Lung (tissue), 12 donors: ENCODE data around the gene NIN. TPM values are rescaled to one million over a fixed set of nuclear protein-coding genes. Genes with fewer than 3 reads are reported as not detected.

Experiments used
- ATAC-seq: fragments of 200-7000 bp; cut with Tn5 transposase; one replicate; pipeline ENCODE4 v1.9.1; 2020; ENCODE audit warnings: moderate number of reproducible peaks; ENCODE audit not compliant: insufficient read depth, low FRiP score
- DNase-seq, 3 donors: peaks; one replicate each; pipeline ENCODE4 v3.0.0-alpha.2; 2013 to 2017
- H3K27ac ChIP-seq, 2 donors: one replicate each; pipeline ENCODE4 v1.5.1; 2013; ENCODE audit warnings: mild to moderate bottlenecking in 2 of 2, moderate library complexity in 2 of 2, control low read depth in 1 of 2, inconsistent platforms in 1 of 2, low read depth in 1 of 2, low read length in 1 of 2
- H3K27me3 ChIP-seq, 3 donors: one replicate each; pipeline ENCODE4 v1.5.1; 2013; ENCODE audit warnings: low read length in 2 of 3; ENCODE audit not compliant: control insufficient read depth in 3 of 3, insufficient read depth in 3 of 3
- H3K36me3 ChIP-seq, 4 donors: one replicate each; pipeline ENCODE4 v1.5.1; 2013; ENCODE audit warnings: low read length in 4 of 4, mild to moderate bottlenecking in 1 of 4, moderate library complexity in 1 of 4; ENCODE audit not compliant: control insufficient read depth in 4 of 4, insufficient read depth in 4 of 4
- H3K4me1 ChIP-seq, 5 donors: one replicate each; pipeline ENCODE4 v1.5.1; 2013; ENCODE audit warnings: low read length in 5 of 5, mild to moderate bottlenecking in 2 of 5, moderate library complexity in 1 of 5; ENCODE audit not compliant: control insufficient read depth in 5 of 5, insufficient read depth in 5 of 5
- H3K4me3 ChIP-seq: one replicate; pipeline ENCODE4 v1.5.1; 2013; ENCODE audit warnings: mild to moderate bottlenecking, control low read depth, moderate library complexity
- H3K9ac ChIP-seq, 2 donors: one replicate each; pipeline ENCODE4 v1.5.1; 2013; ENCODE audit warnings: low read length in 2 of 2, control low read depth in 1 of 2; ENCODE audit not compliant: insufficient read depth in 1 of 2
- H3K9me3 ChIP-seq, 4 donors: one replicate each; pipeline ENCODE4 v1.5.1; 2013; ENCODE audit warnings: low read length in 3 of 4, mild to moderate bottlenecking in 1 of 4, moderate library complexity in 1 of 4; ENCODE audit not compliant: control insufficient read depth in 4 of 4, insufficient read depth in 3 of 4
- WGBS, 2 donors: extraction: QIAGEN DNeasy Blood & Tissue Kit; methylation state at CpG; one replicate each; pipeline ENCODE4 v1.1.7; 2013; 5-methylcytosine and 5-hydroxymethylcytosine counted together
- polyA plus RNA-seq, 2 donors: library from polyadenylated mRNA; stranded (reverse); fragments of 200-250 nt; gene quantifications; one replicate each; pipeline ENCODE4 v1.2.1, GENCODE V29; 2013
- total RNA-seq, 2 donors: library from RNA; depleted of rRNA in 1 of 2; stranded (reverse); fragments of >200 nt in 1 of 2; gene quantifications; one replicate each; pipeline ENCODE4 v1.2.1, GENCODE V29; 2014 to 2021
- TF ChIP-seq, protein P1 (sequence below): IDR thresholded peaks from 2 replicates; pipeline ENCODE4 v1.5.1; 2012; ENCODE audit warnings: mild to moderate bottlenecking; ENCODE audit errors: control extremely low read depth, extremely low read depth
- donor health status: control.
- donor health status: control.
- donor health status: Bipolar disorder and iron deficiency.
- donor health status: healthy.
- donor health status: DM: yes; HTN: yes; CAD: no.

NIN gene
- total and polyA plus RNA-seq, 4 donors = 5.2 to 38.6 (median 24.2) TPM

DNA sequence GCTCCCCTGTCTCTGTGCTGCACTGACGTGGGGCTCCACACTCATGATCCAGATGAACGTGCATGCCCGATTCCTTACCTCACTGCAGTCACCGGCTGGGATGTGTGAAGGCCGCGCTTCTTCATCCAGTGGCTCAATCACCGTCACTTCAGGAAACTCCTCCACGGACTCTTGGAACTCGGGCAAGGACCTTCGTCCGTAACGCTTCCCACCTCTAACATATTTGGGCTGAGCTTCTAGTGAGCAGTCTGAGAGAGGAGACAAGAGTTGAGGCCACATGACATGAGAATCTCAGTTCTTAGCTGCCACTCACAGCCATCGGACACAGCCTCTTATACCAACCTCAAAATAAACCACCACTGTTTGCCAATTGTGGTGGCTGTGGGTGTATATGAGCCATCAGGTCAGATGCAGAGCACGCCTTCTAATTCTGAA is 38.3 kb downstream of the NIN start:
- DNase-seq (no peak), ATAC-seq (no peak)
- TF ChIP-seq, protein P1, sequence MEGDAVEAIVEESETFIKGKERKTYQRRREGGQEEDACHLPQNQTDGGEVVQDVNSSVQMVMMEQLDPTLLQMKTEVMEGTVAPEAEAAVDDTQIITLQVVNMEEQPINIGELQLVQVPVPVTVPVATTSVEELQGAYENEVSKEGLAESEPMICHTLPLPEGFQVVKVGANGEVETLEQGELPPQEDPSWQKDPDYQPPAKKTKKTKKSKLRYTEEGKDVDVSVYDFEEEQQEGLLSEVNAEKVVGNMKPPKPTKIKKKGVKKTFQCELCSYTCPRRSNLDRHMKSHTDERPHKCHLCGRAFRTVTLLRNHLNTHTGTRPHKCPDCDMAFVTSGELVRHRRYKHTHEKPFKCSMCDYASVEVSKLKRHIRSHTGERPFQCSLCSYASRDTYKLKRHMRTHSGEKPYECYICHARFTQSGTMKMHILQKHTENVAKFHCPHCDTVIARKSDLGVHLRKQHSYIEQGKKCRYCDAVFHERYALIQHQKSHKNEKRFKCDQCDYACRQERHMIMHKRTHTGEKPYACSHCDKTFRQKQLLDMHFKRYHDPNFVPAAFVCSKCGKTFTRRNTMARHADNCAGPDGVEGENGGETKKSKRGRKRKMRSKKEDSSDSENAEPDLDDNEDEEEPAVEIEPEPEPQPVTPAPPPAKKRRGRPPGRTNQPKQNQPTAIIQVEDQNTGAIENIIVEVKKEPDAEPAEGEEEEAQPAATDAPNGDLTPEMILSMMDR = no peak
- Histone ChIP-seq H3K4me1 (peaks cover 0 to 13% (median 0%) of the 10 kb centered on the region in 5 donors), H3K9ac (no peak overlapping the region), H3K36me3 (peaks cover 0 to 8% (median 4%) of the 10 kb centered on the region in 4 donors), H3K9me3 (no peaks in the 10 kb centered on the region), H3K27me3 (no peaks in the 10 kb centered on the region), H3K4me3 (no peak overlapping the region), H3K27ac (peak overlapping the region in 1 of 2 donors; percentile 86)
- 93 to 94% methylated on average over 14 of the region's 14 CpGs for WGBS, 2 donors

DNA sequence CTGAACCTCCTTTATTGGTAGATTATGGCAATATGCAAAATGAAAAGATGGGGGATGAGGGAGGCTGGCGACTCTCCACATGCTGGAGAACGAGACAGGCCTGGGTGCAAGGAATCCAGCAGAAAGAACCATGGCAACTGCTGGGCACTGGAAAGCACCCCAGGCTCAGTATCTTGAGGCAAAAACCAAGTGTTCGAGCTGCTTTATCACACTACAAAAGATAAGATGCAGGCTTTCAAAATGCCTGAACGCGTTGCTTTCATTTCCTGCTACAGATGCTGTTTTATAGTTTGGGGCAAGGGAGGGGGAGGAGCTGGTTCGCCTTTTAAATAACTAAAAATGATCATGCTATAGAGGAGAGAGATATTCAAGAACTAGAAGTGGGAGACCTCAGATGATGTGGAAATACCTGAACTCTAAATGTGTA is 38.9 kb downstream of the NIN start:
- Histone ChIP-seq H3K27me3 (no peaks in the 10 kb centered on the region), H3K4me3 (no peak overlapping the region), H3K27ac (peak overlapping the region in 1 of 2 donors; percentile 86), H3K9me3 (no peaks in the 10 kb centered on the region), H3K4me1 (peaks cover 0 to 17% (median 0%) of the 10 kb centered on the region in 5 donors), H3K36me3 (peaks cover 0 to 8% (median 4%) of the 10 kb centered on the region in 4 donors), H3K9ac (no peak overlapping the region)
- TF ChIP-seq, protein P1 = no peak
- ATAC-seq (no peak), DNase-seq (no peak)
- 72 to 73% methylated on average over 6 of the region's 6 CpGs for WGBS, 2 donors

DNA sequence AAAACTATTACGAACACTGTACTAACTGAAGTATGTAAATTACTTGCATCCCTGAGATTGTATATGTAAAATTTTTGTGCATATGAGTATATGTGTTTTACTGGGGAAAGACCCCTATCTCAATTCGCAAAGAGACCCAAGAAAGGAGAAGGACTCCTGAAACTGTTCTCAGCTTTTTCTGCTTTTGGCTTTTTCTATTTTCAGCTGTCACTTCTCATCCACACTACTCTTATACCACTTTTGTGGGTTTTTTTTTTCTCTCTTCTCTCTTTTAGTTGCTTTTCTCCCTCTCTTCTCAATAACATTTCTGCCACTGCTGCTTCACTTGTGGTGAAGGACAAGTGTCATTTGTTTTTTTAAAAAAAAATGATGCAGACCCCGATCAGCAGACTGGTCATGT is 39.8 kb downstream of the NIN start:
- peak overlapping the region in 1 of 2 donors; percentile 86 for H3K27ac ChIP-seq
- 91% methylated on average over 3 of the region's 3 CpGs for WGBS, 2 donors
- H3K4me1 ChIP-seq = peaks cover 0 to 23% (median 0%) of the 10 kb centered on the region in 5 donors
- H3K4me3 ChIP-seq = no peak overlapping the region
- H3K9ac ChIP-seq = no peak overlapping the region
- no peak for ATAC-seq
- H3K36me3 ChIP-seq = peaks cover 0 to 8% (median 4%) of the 10 kb centered on the region in 4 donors
- TF ChIP-seq, protein P1 = no peak
- H3K27me3 ChIP-seq = no peaks in the 10 kb centered on the region
- H3K9me3 ChIP-seq = no peaks in the 10 kb centered on the region
- DNase-seq = no peak

DNA sequence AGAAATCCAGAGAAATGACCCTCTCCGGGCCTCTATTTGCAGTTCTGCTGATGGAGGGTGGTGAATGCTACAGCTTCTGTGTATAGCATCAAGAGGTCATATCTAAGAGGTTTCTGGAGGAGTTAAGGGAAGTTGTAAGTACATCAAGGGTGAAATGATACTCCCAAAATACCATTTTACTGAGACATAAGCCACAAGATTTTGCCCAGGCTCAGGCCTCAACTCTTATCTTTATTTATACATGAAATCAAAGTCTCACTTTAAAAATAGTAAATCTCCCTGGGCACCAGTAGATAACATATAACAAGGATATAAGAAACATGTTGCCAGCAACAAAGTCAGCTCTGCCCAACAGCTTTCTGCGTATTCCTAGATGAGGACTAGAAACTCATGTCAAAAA is 40.4 kb downstream of the NIN start:
- 87 to 97% methylated on average over 2 of the region's 2 CpGs for WGBS, 2 donors
- TF ChIP-seq, protein P1 = no peak
- Histone ChIP-seq H3K27me3 (no peaks in the 10 kb centered on the region), H3K27ac (no peak overlapping the region), H3K4me1 (peaks cover 0 to 28% (median 0%) of the 10 kb centered on the region in 5 donors), H3K9me3 (no peaks in the 10 kb centered on the region), H3K36me3 (peaks cover 0 to 8% (median 4%) of the 10 kb centered on the region in 4 donors), H3K9ac (no peak overlapping the region), H3K4me3 (no peak overlapping the region)
- no peak for ATAC-seq
- no peak for DNase-seq
